Lung (tissue), 12 donors: ENCODE measurements around the gene ALKBH5. TPM values are rescaled to one million over a fixed set of nuclear protein-coding genes. Genes with fewer than 3 reads are reported as not detected.

Experiments used
- ATAC-seq: fragments of 200-7000 bp; cut with Tn5 transposase; one replicate; pipeline ENCODE4 v1.9.1; 2020; ENCODE audit warnings: moderate number of reproducible peaks; ENCODE audit not compliant: insufficient read depth, low FRiP score
- DNase-seq, 3 donors: peaks; one replicate each; pipeline ENCODE4 v3.0.0-alpha.2; 2013 to 2017
- H3K27ac ChIP-seq, 2 donors: one replicate each; pipeline ENCODE4 v1.5.1; 2013; ENCODE audit warnings: mild to moderate bottlenecking in 2 of 2, moderate library complexity in 2 of 2, control low read depth in 1 of 2, inconsistent platforms in 1 of 2, low read depth in 1 of 2, low read length in 1 of 2
- H3K27me3 ChIP-seq, 3 donors: one replicate each; pipeline ENCODE4 v1.5.1; 2013; ENCODE audit warnings: low read length in 2 of 3; ENCODE audit not compliant: control insufficient read depth in 3 of 3, insufficient read depth in 3 of 3
- H3K36me3 ChIP-seq, 4 donors: one replicate each; pipeline ENCODE4 v1.5.1; 2013; ENCODE audit warnings: low read length in 4 of 4, mild to moderate bottlenecking in 1 of 4, moderate library complexity in 1 of 4; ENCODE audit not compliant: control insufficient read depth in 4 of 4, insufficient read depth in 4 of 4
- H3K4me1 ChIP-seq, 5 donors: one replicate each; pipeline ENCODE4 v1.5.1; 2013; ENCODE audit warnings: low read length in 5 of 5, mild to moderate bottlenecking in 2 of 5, moderate library complexity in 1 of 5; ENCODE audit not compliant: control insufficient read depth in 5 of 5, insufficient read depth in 5 of 5
- H3K4me3 ChIP-seq: one replicate; pipeline ENCODE4 v1.5.1; 2013; ENCODE audit warnings: mild to moderate bottlenecking, control low read depth, moderate library complexity
- H3K9ac ChIP-seq, 2 donors: one replicate each; pipeline ENCODE4 v1.5.1; 2013; ENCODE audit warnings: low read length in 2 of 2, control low read depth in 1 of 2; ENCODE audit not compliant: insufficient read depth in 1 of 2
- H3K9me3 ChIP-seq, 4 donors: one replicate each; pipeline ENCODE4 v1.5.1; 2013; ENCODE audit warnings: low read length in 3 of 4, mild to moderate bottlenecking in 1 of 4, moderate library complexity in 1 of 4; ENCODE audit not compliant: control insufficient read depth in 4 of 4, insufficient read depth in 3 of 4
- WGBS, 2 donors: extraction: QIAGEN DNeasy Blood & Tissue Kit; methylation state at CpG; one replicate each; pipeline ENCODE4 v1.1.7; 2013; 5-methylcytosine and 5-hydroxymethylcytosine counted together
- polyA plus RNA-seq, 2 donors: library from polyadenylated mRNA; stranded (reverse); fragments of 200-250 nt; gene quantifications; one replicate each; pipeline ENCODE4 v1.2.1, GENCODE V29; 2013
- total RNA-seq, 2 donors: library from RNA; depleted of rRNA in 1 of 2; stranded (reverse); fragments of >200 nt in 1 of 2; gene quantifications; one replicate each; pipeline ENCODE4 v1.2.1, GENCODE V29; 2014 to 2021
- TF ChIP-seq, protein P1 (sequence below): IDR thresholded peaks from 2 replicates; pipeline ENCODE4 v1.5.1; 2012; ENCODE audit warnings: mild to moderate bottlenecking; ENCODE audit errors: control extremely low read depth, extremely low read depth
- donor health status: control.
- donor health status: control.
- donor health status: Bipolar disorder and iron deficiency.
- donor health status: healthy.
- donor health status: DM: yes; HTN: yes; CAD: no.

The ALKBH5 gene
- total and polyA plus RNA-seq, 4 donors = 30.2 to 104 (median 59.8) TPM

GRCh38 chr17:18231164-18231563, 47.5 kb downstream of the ALKBH5 start:
- Histone ChIP-seq H3K27ac (no peak overlapping the region), H3K4me3 (no peak overlapping the region), H3K9me3 (no peaks in the 10 kb centered on the region), H3K36me3 (peaks cover 0 to 22% (median 10%) of the 10 kb centered on the region in 4 donors), H3K9ac (no peak overlapping the region), H3K4me1 (peaks cover 0 to 16% (median 8%) of the 10 kb centered on the region in 5 donors), H3K27me3 (no peaks in the 10 kb centered on the region)
- WGBS, 2 donors = 74 to 80% methylated on average over 9 of the region's 9 CpGs
- DNase-seq (no peak), ATAC-seq (no peak)
- TF ChIP-seq, protein P1, sequence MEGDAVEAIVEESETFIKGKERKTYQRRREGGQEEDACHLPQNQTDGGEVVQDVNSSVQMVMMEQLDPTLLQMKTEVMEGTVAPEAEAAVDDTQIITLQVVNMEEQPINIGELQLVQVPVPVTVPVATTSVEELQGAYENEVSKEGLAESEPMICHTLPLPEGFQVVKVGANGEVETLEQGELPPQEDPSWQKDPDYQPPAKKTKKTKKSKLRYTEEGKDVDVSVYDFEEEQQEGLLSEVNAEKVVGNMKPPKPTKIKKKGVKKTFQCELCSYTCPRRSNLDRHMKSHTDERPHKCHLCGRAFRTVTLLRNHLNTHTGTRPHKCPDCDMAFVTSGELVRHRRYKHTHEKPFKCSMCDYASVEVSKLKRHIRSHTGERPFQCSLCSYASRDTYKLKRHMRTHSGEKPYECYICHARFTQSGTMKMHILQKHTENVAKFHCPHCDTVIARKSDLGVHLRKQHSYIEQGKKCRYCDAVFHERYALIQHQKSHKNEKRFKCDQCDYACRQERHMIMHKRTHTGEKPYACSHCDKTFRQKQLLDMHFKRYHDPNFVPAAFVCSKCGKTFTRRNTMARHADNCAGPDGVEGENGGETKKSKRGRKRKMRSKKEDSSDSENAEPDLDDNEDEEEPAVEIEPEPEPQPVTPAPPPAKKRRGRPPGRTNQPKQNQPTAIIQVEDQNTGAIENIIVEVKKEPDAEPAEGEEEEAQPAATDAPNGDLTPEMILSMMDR = no peak

GRCh38 chr17:18233803-18234518, 50.3 kb downstream of the ALKBH5 start:
- TF ChIP-seq, protein P1 = no peak
- no peaks in the 10 kb centered on the region for H3K4me1 ChIP-seq
- no peaks in the 10 kb centered on the region for H3K9me3 ChIP-seq
- no peak overlapping the region for H3K9ac ChIP-seq
- no peaks in the 10 kb centered on the region for H3K27me3 ChIP-seq
- H3K36me3 ChIP-seq = peaks cover 0 to 39% (median 25%) of the 10 kb centered on the region in 4 donors
- ATAC-seq (no peak), DNase-seq (no peak)
- no peak overlapping the region for H3K27ac ChIP-seq
- no peak overlapping the region for H3K4me3 ChIP-seq
- WGBS, 2 donors = 94 to 95% methylated on average over 22 of the region's 22 CpGs

- Histone ChIP-seq H3K27me3 (no peaks in the 10 kb centered on the region), H3K4me3 (no peak overlapping the region), H3K4me1 (no peaks in the 10 kb centered on the region), H3K27ac (no peak overlapping the region), H3K36me3 (peaks cover 0 to 42% (median 26%) of the 10 kb centered on the region in 4 donors), H3K9ac (no peak overlapping the region), H3K9me3 (no peaks in the 10 kb centered on the region)
- 96 to 97% methylated on average over 22 of the region's 22 CpGs for WGBS, 2 donors
- DNase-seq = no peak
- no peak for ATAC-seq
- TF ChIP-seq, protein P1 = no peak
These were observed 51.3 kb downstream of the ALKBH5 start for GRCh38 chr17:18234853-18235380.
